ENCODE measurements around the gene PCK1. TPM values are rescaled to one million over a fixed set of nuclear protein-coding genes. Genes with fewer than 3 reads are reported as not detected.
A peak's percentile ranks its signal among the peaks of the same experiment; 100 is the strongest.

PCK1 gene
- total and polyA plus RNA-seq, 2 of the 13 experiments (the other 11 are each of a cell fraction or from before 2014, with no cell fraction given) = 6.5 to 12.6 TPM

GRCh38 chr20:57594092-57594951, 33.4 kb downstream of the PCK1 start (continued):
- no peak for TF ChIP-seq CSRNP1 (CRISPR knock-in tag; IDR thresholded peaks at IDR 0.05)
- no peak for TF ChIP-seq AHR (CRISPR knock-in tag; IDR thresholded peaks at IDR 0.05)
- TF ChIP-seq AHDC1 (CRISPR knock-in tag; IDR thresholded peaks at IDR 0.05; ENCODE audit: borderline replicate concordance) = peak; percentile 53; the same call in 1 of the 2 replicates
- TF ChIP-seq YY1 (IDR thresholded peaks at IDR 0.05; ENCODE audit: insufficient read depth, insufficient replicate concordance, low read depth, low read length) = peak; percentile 65
- TF ChIP-seq ZNF383 (CRISPR knock-in tag; IDR thresholded peaks at IDR 0.05; ENCODE audit: borderline replicate concordance) = no peak
- TF ChIP-seq THAP11 (CRISPR knock-in tag; IDR thresholded peaks at IDR 0.05) = 0 out of 2 replicates have a peak, but pooled peaks have one; percentile 32
- no peak for TF ChIP-seq RNF219 (CRISPR knock-in tag; IDR thresholded peaks at IDR 0.05)
- 0 out of 2 replicates have a peak, but pooled peaks have one; percentile 25 for TF ChIP-seq MEIS2 (CRISPR knock-in tag; IDR thresholded peaks at IDR 0.05)
- TF ChIP-seq ZFX (CRISPR knock-in tag; IDR thresholded peaks at IDR 0.05; ENCODE audit: low read depth) = peak; percentile 24; the same call in 1 of the 2 replicates
- TF ChIP-seq ZBTB38 (CRISPR knock-in tag; IDR thresholded peaks at IDR 0.05) = 0 out of 2 replicates have a peak, but pooled peaks have one; percentile 65
- TF ChIP-seq ZNF775 (CRISPR knock-in tag; IDR thresholded peaks at IDR 0.05; ENCODE audit: borderline replicate concordance) = no peak
- TF ChIP-seq ZNF670 (CRISPR knock-in tag; IDR thresholded peaks at IDR 0.05; ENCODE audit: borderline replicate concordance) = peak; percentile 82; the same call in 1 of the 2 replicates
- TF ChIP-seq THYN1 (CRISPR knock-in tag; IDR thresholded peaks at IDR 0.05; ENCODE audit: borderline replicate concordance, low read depth) = 0 out of 2 replicates have a peak, but pooled peaks have one; percentile 68
- TF ChIP-seq TBL1XR1 (IDR thresholded peaks at IDR 0.05; ENCODE audit: borderline replicate concordance, low read length, partially characterized antibody) = peak; percentile 22
- peak; percentile 64; the same call in 1 of the 2 replicates for TF ChIP-seq MZF1 (CRISPR knock-in tag; IDR thresholded peaks at IDR 0.05; ENCODE audit: borderline replicate concordance)
- TF ChIP-seq TIGD3 (CRISPR knock-in tag; IDR thresholded peaks at IDR 0.05; ENCODE audit: borderline replicate concordance) = 0 out of 2 replicates have a peak, but pooled peaks have one; percentile 38
